OCI-LY1 (cell line): ENCODE data around the gene MYH15.

ENCODE experiments used
- EZH2 ChIP-seq: fragments of 200-600 bp; sonication (generic), shearing (Covaris generic); IDR thresholded peaks from 2 replicates; pipeline ENCODE4 v1.8.0; 2017; ENCODE audit warnings: borderline replicate concordance, mixed run types, mild to moderate bottlenecking, antibody characterized with exemption, low read length, moderate library complexity, mixed read lengths
- TF ChIP-seq, protein P1 (sequence below): fragments of 200-600 bp; sonication (generic), shearing (Covaris generic); IDR thresholded peaks from 2 replicates; pipeline ENCODE4 v1.5.1; 2017; ENCODE audit warnings: mild to moderate bottlenecking, antibody characterized with exemption, low read length, moderate library complexity, mixed read lengths

DNA sequence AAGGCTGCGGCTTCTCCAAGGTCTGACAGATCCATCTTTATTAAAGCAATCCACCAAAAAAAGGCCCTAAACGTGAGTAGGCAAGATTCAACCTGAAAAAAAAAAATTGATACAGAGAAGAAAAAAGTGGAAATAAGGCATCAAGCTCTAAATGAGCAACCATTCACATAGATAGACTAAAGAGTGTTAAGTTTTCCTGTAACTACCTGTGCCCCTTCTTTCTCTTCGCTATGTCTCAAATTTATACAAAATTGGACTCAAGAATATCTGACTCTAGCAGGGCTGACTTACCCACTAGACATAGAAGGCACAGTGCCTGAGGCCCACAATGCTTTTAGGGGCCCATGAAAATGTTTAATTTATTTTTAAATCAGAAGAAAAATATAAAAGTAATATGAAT is at the start of gene MYH15:
- TF ChIP-seq, protein P1, sequence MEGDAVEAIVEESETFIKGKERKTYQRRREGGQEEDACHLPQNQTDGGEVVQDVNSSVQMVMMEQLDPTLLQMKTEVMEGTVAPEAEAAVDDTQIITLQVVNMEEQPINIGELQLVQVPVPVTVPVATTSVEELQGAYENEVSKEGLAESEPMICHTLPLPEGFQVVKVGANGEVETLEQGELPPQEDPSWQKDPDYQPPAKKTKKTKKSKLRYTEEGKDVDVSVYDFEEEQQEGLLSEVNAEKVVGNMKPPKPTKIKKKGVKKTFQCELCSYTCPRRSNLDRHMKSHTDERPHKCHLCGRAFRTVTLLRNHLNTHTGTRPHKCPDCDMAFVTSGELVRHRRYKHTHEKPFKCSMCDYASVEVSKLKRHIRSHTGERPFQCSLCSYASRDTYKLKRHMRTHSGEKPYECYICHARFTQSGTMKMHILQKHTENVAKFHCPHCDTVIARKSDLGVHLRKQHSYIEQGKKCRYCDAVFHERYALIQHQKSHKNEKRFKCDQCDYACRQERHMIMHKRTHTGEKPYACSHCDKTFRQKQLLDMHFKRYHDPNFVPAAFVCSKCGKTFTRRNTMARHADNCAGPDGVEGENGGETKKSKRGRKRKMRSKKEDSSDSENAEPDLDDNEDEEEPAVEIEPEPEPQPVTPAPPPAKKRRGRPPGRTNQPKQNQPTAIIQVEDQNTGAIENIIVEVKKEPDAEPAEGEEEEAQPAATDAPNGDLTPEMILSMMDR: no peak
- no peak for TF ChIP-seq EZH2
